ENCODE data around the gene COL18A1. TPM values are rescaled to one million over a fixed set of nuclear protein-coding genes. Genes with fewer than 3 reads are reported as not detected.
"Not testable (repeated sequence)": the region's sequence is repeated elsewhere in the genome, so short reads cannot be mapped to it uniquely, and the experiment has no call there.

COL18A1 gene
- total RNA-seq: 51.6 TPM
- long read RNA-seq, full-length matches to known transcripts: 28 of 120 reads
- long read RNA-seq, partial matches to known transcripts: 62 of 120 reads
- long read RNA-seq, other reads (novel, unspliced or antisense): 30 of 120 reads

- ATAC-seq (peak; percentile 48), DNase-seq (ENCODE audit: missing footprints) (peak; percentile 80)
- intact Hi-C loops (cut with DNase I): loop anchor here (2.0 kb wide), 2 partner anchors 34 to 40 kb away; no protein-coding TSS in a partner anchor
These were observed at the start of gene COL18A1 for GRCh38 chr21:45404730-45405270. Gene COL18A1 (plus strand): TSS chr21:45405165. CDS start chr21:45405231, 66 bp downstream.

DNA sequence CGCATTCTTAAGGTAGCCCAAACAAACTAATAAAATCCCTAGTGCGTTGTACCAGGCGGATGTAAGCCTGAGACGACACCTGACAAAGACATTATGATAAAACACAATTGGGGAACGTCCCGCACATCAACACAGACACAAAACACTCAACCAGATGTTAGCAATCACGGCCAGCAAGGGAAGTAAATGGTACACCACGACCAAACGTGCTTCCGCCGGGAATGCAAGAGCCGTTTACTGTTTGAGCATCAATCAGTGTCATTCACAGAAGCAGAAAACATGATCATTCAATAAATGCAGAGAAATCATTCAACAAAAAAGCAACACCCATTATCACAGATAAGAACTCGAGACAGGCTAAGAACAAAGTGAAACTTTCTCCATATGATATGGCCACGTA, 49.4 kb upstream of the COL18A1 start:
- no peak for ATAC-seq
- peak; percentile 30 for DNase-seq (ENCODE audit: missing footprints)
- intact Hi-C loops (cut with DNase I): loop anchor here (5.0 kb wide), 1 partner anchor 53 kb away; no protein-coding TSS in a partner anchor

DNA sequence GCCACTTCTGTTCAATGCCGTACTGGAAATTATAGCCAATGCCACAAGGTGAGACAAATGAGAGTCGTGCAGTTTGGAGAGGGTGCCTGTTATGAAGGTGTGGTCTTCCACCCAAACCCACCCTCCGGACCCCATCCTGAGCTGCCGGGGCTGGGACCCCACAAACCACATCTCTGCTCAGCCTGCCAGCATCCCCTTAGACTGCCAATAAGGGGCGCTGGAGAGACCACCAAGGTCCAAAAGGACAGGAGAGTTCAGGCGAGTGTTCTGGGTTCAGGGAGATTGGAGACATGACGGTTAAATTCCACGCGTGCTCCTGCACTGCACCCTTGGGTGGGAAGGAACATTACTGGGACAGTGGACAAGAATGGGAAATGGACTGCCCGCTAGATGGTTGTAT, 48.7 kb upstream of the COL18A1 start:
- ATAC-seq (no peak), DNase-seq (ENCODE audit: missing footprints) (peak; percentile 49)
- intact Hi-C loops (cut with DNase I): loop anchor here (2.0 to 5.0 kb wide), 2 partner anchors 37 to 54 kb away; no protein-coding TSS in a partner anchor

- ATAC-seq: no peak
- intact Hi-C loops (cut with DNase I): loop anchor here (2.0 to 5.0 kb wide), 2 partner anchors 38 to 55 kb away; no protein-coding TSS in a partner anchor
- DNase-seq (ENCODE audit: missing footprints): peak; percentile 26
These were observed 48.1 kb upstream of the COL18A1 start for GRCh38 chr21:45356653-45357435.

DNA sequence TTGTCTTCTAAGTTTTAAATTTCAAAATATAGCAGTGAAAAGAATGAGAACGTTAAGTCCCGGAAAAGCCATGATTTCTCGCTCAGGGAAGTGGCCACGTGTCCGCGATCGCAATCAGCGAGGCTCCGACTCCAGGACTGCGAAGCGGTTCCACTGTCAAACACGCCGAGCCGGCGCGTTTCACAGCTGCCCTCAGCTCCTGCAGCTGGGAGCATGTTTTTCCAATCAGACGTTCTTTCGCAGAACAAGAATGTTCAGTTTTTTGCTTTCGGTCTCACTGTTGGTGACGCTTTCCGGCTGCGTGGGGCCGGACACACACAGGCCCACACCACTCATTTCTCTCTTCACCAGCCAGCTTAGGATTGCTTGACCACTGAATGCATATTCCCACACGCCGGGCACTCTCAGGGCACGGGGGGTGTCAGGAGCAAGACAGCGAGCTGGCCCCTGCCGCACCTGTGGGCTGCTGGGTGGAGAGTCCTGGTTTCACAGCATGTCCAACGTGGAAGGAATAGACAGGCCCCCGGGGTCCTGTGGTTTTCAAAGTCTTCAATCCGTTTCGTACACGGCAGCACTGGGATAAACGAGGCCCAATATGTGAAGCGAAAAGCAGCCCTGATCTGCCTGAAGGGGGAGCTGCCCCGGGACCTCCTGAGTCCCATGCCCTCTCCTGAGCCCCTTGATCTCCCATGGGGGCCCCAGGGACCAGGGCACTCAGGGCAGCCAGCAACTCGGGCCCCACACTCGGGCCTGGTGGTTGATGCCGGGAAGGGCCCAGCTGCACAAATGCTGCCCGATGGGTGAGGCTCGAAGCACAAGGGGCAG, 47.3 kb upstream of the COL18A1 start:
- DNase-seq (ENCODE audit: missing footprints): peak; percentile 78
- intact Hi-C loops (cut with DNase I): loop anchor here (2.0 to 5.0 kb wide), 2 partner anchors 39 to 55 kb away; no protein-coding TSS in a partner anchor
- peak; percentile 73 for ATAC-seq

DNA sequence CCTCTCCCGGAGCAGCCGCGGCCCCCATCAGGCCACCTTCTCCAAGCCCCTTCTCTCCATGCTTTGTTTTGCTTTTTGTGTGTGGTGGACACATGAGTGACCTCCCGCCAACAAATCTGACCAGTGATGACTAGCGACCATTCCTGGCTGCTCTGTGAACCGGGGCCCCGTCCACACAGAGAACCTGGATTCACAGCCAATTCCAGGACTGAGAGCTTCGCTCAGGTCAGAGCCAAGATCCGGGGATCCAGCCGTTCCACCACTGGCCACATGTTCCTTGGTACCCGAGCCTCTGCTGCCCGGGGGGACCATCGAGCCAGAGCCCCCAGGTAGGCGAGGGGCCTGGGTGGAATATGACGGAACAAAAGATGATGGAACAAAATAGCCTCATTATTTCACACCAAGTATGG, 46.7 kb upstream of the COL18A1 start:
- ATAC-seq: no peak
- DNase-seq (ENCODE audit: missing footprints): peak; percentile 62
- intact Hi-C loops (cut with DNase I): loop anchor here (5.0 kb wide), 1 partner anchor 56 kb away; no protein-coding TSS in a partner anchor

GRCh38 chr21:45358711-45359310, 46.2 kb upstream of the COL18A1 start:
- peak; percentile 57 for DNase-seq (ENCODE audit: missing footprints)
- ATAC-seq: no peak
- intact Hi-C loops (cut with DNase I): loop anchor here (5.0 kb wide), 1 partner anchor 57 kb away; no protein-coding TSS in a partner anchor

GRCh38 chr21:45359451-45360217, 45.3 kb upstream of the COL18A1 start:
- ATAC-seq (no peak), DNase-seq (ENCODE audit: missing footprints) (peak; percentile 57)
- intact Hi-C loops (cut with DNase I): loop anchor here (5.0 kb wide), 1 partner anchor 57 kb away; no protein-coding TSS in a partner anchor

GRCh38 chr21:45361033-45361997, 43.6 kb upstream of the COL18A1 start:
- DNase-seq (ENCODE audit: missing footprints): peak; percentile 65

DNA sequence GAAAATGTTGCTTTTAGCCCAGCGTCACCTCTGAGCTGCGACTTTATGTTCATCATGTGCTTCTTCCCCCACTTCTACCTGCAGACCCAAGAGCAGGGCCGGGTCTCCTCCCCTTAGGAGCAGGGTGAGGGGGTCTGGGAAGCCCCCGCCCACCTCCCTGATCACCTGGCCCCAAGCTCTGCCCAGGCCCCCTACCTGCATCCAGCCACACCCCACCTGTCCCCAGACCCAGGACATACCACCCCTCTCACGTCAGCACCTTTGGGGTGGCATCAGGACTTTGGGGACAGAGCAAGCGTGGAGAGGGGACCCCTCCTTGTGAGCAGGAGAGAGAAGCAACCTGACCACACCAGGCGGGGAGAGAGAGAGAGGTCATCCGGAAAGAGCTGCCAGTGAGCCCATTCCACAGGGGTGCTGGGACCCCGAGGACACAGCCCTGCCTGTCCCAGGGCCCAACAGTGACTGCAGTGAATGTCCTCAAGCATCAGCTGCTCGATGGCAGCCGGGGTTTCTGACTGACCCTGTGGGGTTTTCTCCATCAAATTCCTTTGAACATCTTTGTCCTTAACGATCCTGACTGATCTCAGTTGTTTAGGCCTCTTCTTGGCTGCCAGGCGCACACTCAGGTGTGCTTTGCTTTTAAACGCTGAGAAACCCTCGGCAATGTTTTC, 42.8 kb upstream of the COL18A1 start:
- intact Hi-C loops (cut with DNase I): no loop called here
- no peak for ATAC-seq
- peak; percentile 53 for DNase-seq (ENCODE audit: missing footprints)

More at GRCh38 chr21:45361033-45361997, 43.6 kb upstream of the COL18A1 start:
- ATAC-seq: no peak
- intact Hi-C loops (cut with DNase I): no loop called here

DNA sequence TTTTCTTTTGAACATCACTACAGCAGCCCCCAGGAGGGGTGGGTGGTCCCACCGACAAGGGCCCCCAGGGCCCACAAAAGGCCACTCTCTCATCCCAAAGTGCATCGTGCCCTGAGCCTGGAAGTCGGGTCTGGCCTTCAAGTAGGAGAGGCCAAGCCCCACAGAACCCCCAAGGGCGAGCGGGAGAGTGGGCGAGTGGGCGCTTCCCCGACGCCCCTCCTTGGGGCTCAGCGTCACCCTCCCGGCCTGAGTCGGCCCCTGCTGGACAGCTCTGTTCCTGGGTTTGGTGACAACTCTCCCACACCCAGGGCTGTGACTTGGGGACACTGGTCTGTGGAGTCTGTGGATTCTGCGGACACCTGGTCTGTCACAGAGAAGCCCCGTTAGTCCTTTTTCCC, 42.2 kb upstream of the COL18A1 start:
- DNase-seq (ENCODE audit: missing footprints) (peak; percentile 8), ATAC-seq (no peak)
- intact Hi-C loops (cut with DNase I): no loop called here

DNA sequence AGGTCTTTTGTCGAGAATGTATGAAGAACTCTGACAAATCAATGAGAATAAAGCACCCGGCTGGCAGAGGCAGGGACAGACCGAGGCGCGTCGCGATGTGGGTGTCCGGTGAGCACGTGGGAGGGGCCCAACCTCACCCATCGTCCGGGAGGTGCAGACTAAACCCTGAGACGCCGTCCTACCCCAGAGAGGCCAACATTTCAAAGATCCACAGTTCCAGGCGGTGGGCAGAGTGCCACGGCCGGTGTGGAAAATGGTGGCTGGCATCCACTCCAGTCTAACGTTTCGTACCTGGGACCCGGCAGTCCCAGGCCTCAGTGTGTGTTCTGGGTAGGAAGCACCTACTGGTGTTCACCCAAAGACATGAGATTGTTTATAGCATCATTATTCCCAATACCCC, 41.7 kb upstream of the COL18A1 start:
- intact Hi-C loops (cut with DNase I); ATAC-seq: not testable (repeated sequence)
- DNase-seq (ENCODE audit: missing footprints): peak; percentile 43

- DNase-seq (ENCODE audit: missing footprints): peak; percentile 90
- ATAC-seq: peak; percentile 86
These were observed 41.0 kb upstream of the COL18A1 start for GRCh38 chr21:45363921-45364467.

GRCh38 chr21:45364468-45365185, 40.3 kb upstream of the COL18A1 start:
- DNase-seq (ENCODE audit: missing footprints) (peak; percentile 73), ATAC-seq (peak; percentile 55)
- intact Hi-C loops (cut with DNase I): loop anchor here (2.0 kb wide), 2 partner anchors 40 to 46 kb away; partner anchors contain the start of gene COL18A1

More at GRCh38 chr21:45363921-45364467, 41.0 kb upstream of the COL18A1 start:
- intact Hi-C loops (cut with DNase I): loop anchor here (2.0 kb wide), 2 partner anchors 41 to 45 kb away; partner anchors contain the start of gene COL18A1

- ATAC-seq: no peak
- peak; percentile 47 for DNase-seq (ENCODE audit: missing footprints)
- intact Hi-C loops (cut with DNase I): loop anchor here (2.0 kb wide), 2 partner anchors 40 to 46 kb away; partner anchors contain the start of gene COL18A1
These were observed 39.8 kb upstream of the COL18A1 start for GRCh38 chr21:45365186-45365607.

All from Right ventricle myocardium inferior (tissue), 1 donor.